CD1c-positive myeloid dendritic cell (primary cell): ENCODE measurements around the gene SUCLG2.

Experiments
- DNase-seq: peaks from one replicate; pipeline ENCODE4 v3.0.0-alpha.2; 2016; ENCODE audit errors: extremely low spot score

The SUCLG2 gene

DNA sequence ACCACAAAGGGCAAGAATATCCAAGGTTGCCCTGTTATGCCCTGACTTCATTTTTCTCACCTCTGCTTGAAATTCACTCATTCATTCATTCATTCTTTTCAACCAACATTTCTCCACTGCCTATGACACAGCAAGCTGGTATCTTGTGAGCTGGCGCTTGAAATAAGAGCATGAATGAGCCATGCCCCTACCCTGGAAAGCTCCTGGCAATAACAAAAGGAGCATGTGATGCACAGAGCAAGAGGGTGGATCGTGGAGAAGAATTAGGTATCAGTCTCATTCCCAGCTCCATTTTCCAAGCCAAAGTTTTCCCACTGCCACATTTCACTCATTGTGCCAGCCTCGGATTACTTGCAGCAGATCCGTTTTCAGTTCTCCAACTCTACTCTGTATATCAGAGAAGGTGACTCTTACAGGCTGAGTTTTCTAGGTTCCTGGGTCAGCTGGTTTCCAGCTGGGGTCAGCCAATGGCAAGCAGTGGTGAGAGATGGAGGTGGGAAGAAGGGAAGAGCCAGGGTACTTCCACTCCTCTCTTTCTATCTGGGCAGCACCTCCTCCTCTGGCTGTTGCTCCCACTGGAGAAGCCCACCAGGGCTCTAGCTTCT is 144.8 kb downstream of the SUCLG2 start:
- no peak for DNase-seq

DNA sequence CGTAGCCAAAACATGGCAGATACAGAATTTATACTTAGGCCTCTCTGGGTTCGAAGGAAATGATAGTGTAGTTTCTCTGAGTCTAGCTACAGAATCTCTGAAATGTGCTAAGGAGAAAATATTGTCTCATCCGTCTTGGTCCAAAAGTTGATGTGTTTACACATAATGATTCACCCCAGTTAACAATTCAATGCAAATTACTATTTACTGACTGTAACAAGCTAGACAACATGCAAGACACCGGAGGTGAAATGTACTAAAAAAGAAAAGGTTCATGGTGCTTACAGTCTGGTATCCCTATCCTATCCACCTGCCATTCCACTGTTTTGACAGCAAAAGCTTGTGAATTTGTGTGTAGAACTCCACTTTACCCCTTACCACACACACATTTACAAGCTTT is 146.8 kb downstream of the SUCLG2 start:
- DNase-seq, result no peak

DNA sequence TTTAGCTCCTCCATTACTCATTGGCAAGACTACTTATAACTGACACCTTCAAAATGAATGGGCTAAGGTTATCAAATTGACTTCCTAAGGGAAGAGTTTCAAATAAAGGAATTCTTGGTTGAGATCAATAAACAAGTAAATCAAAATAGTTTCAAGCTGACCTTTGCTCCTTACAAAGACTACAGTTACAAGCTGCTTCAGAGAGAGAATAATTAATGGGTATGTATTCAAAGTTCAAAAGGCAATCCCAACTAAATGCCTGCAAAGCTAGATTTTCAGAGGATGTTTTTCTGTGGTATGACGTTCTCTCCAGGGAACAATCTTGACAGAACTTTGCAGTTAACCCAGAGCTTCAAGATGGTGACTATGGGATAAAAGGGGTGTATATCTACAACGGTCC is 153.7 kb downstream of the SUCLG2 start:
- no peak for DNase-seq

DNA sequence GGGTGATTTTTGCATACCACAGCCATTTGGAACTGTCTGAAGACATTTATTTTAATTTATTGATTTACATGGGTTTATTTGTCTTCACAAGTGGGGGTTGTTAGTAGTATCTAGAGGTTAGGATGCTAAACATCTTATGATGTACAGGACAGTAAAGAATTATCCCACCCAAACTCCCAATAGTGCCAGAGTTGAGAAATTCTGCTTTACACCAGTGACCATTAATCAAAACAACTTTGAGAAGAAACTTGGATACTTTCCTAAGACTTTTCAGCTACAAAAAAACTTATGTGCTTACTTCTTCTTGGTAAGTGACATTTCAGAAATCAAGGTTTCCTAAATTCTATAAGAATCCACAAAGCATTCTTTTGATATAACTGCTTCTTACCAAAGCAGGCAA is 156.7 kb downstream of the SUCLG2 start:
- DNase-seq, result no peak

DNA sequence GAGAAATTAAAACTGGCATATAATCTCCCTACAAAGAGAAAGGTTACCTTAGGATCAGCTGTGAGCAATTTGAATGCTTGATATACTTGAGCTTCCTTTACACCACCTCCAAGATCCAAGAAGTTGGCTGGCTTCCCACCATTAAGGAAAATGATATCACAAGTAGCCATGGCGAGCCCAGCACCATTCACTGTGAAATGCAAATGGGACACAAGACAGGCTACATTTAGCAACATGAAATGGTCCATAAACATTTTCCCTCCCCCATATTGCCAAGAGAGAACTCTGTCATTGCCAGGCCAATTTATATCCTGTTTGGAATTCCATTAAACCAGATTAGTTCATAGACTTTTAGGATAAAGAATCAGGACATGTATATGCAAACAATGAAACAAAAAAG is 158.7 kb downstream of the SUCLG2 start:
- DNase-seq, result no peak

DNA sequence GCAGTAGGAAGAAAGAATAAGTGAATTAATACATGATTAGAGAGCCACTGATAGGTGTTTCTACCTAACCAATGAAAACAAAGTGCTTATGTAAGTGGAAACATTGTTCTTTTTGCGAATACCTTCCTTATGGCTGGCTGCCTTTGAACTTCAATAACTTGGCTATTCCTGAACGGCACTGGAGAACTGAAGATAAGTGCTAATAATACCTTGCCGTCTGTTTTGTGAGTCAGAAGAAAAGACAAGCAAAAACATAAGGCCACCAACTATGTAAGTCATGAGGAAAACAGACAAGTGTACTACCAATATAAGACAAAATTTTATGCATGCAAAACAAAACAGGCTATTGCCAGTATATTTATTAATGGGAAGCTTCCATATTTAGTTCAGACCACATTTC is 160.6 kb downstream of the SUCLG2 start:
- DNase-seq, result no peak

DNA sequence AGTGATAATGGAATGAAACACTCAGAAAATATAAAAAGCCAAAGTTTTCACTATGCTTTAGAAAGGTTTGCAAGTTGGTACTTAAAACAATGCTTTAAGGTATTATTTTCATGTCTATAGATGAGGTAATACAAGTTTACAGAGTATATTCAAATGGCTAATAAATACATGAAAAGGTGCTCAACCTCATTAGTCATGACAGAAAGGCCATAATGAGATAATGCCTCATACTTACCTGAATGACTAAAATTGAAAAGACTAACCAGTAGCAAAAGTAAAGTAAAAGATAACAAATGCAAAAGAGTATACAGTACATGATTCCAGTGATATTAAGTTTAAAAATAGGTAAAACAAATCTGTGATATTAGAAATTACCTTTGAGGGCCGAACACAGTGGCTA is 163.8 kb downstream of the SUCLG2 start:
- DNase-seq, result no peak

DNA sequence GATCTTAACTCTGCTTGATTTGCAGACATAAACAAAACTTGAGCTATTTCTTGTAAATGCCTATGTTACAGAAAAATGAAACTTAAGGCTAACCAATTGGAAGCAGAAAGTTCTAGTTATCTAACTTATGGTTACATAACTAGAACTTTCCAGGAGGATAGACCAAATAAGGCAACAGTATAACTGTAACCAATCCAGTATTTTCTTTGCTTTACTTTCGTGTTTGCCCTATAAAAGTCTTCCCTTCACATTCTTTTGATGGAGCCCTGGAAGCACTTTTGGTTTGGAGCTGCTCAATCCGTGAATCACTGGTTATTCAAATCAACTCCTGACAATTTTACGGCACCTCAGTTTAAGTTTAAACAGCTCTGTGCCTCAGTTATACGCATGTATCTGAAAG is 164.6 kb downstream of the SUCLG2 start:
- no peak for DNase-seq

DNA sequence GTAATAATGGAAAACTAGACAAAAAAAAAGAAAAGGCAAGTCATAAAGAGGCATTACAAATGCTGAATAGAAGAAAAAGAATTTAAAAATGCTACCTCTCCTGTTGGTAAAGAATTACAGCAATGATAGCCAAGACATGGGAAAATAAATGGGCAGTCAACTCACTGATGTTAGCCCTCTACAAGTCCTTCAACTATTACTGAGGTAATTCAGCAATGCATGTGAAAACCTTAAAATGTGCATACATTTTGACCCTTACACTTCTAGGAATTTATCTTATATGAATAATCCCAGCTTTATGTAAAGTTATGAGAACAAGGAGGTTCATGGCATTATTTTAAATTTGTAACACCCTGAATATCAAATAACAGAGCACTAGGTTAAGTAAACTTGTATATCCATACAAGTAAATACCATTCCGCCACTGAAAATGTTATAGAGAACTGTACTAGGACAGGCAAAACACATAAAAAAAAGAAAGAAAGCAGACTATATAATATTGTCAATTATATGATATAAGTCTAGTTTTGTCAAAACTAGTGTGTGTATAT is 166.8 kb downstream of the SUCLG2 start:
- no peak for DNase-seq

DNA sequence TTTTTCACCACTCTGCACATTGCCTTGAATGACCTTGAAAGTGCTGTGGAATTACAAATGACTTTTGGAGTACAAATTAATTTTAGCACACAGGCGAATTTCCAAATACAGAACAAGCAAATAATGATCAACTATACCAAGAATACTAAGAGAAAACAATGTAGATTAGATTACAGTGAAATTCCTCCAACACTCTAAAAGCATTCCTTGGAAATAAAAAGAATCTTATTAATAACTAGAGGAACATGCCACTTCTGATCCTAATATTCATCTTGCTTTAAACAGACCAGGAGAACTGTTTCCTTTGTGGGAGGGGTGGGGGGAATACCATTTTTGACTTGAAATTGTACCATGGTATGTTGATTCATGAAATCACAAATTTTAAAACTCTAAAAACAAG is 167.5 kb downstream of the SUCLG2 start:
- DNase-seq, result no peak

DNA sequence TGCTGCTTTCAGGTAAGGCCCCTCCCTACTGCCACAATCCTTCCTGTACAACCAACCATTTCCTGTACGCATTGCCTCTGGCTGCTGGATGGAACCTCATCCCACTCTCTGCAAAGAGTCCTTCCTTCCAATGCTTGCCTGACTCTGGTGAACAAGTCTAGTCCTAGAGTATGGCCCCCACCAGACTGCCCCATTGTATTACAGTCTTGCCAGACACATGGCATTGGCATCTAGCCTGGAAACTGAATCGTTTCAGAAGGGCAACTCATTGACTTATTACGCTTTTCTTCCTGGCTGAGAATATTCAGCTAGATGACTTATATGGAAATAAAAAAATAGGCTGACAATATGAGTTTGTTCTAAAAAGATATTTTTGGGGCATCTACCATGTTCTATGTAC is 170.3 kb downstream of the SUCLG2 start:
- DNase-seq, result no peak

DNA sequence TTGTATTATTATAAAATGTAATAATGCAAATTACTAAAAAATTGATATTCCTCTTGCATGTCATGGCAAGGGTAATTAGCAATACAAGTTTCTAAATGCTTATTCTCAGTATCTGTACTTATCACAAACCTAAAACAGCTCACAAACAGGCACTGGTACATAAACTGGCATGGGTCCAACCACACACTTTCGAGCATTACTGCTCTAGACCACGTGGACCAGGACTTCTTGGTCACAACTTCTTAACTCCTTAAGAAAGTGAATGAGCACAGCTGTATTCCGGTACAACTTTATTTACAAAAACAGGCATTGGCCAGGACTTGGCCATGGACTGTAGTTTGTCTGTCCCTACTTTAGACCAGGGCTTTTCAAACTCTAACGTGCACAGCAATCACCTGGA is 173.3 kb downstream of the SUCLG2 start:
- DNase-seq, result no peak

DNA sequence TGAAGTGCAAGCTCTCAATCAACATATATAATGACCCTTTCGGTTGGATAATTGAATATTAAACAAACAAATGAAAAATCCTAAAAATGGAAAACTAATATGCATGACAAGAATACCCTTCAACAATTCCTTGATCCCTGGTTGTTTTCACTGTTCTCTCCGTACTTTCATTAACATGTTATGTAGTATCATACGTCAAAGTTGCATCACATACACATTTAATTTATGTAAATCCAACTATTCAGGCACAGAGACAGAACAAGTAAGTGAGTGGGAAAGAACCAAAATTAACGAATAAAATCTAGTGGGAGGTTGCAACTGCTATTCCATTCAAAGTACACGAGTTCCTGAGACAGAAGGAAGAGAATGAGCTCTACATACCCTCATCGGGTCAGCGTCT is 176.0 kb downstream of the SUCLG2 start:
- no peak for DNase-seq

DNA sequence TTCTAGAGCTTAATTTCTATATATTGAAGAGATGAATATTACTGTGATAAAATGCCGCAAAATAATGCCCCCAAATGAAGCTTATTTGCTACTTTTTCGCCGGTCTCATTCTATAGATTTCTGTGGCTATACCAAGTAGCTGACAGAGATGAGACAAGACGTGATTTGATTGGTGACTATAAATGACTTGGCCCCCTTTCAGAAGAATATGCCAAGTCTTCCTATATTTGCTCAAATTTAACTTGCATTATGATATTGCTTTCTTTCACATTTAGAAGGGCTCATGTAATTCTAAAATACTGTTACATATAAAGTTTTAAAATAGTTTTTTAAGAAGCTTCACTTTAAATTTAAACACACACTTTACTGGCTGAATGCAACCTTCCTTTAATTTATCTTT is 180.1 kb downstream of the SUCLG2 start:
- no peak for DNase-seq

DNA sequence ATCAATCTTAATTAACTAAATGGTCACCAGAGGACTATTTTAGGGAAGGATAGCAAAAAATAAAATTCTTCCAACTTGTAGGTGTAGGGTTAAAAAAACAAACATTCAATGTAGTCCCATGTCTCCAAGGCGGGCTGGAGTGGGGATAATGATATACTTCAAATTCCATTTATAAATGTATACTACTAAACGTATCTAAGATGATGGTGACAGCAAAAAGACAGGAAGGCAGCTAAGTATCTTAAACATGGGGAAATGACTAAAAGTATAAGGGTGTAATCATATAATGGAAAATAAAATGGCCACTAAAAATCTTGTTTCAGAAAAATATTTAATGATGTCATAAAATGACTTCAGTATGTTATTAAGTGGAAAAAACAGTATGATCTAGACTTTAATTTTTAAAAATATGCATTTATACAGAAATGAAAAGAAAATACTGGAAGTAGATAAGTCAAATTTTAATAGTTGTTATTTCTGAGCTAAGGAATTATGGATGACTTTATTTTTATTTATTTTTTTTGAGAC is 181.7 kb downstream of the SUCLG2 start:
- DNase-seq, result no peak

DNA sequence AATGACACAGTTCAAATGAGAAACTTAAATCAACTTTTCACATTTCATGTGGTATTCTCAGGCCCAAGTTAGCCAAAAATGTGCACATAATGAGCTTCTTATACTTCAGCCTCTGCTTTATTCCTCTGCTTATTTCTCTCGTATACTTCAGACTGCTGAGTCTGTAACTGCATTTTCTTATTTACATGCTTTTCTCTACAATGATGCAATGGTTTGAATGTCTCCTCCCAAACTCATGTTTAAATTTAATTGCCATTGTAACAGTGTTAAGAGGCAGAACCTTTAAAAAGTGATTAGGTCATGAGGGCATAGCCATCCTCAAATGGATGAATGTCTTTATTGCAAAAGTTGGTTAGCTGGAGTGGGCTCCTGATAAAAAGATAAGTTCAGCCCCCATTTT is 184.2 kb downstream of the SUCLG2 start:
- DNase-seq, result no peak

DNA sequence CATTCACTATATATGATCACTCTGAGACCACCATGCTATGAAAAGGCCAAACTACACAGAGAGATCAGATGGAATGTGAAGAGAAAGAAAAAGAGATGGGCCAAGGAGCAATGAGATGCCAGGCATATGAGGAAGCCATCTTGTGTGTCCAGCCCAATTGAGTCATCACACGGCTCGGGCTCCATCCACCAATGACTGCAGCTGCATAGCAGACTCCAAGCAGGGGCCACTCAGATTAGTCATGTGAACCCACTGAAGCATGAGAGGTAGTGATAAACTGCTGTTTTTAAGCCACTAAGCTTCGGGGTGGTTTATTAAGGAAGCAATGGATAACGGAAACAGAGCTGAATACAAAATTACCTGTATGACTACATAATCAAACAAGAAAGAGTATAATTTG is 185.9 kb downstream of the SUCLG2 start:
- no peak for DNase-seq

DNA sequence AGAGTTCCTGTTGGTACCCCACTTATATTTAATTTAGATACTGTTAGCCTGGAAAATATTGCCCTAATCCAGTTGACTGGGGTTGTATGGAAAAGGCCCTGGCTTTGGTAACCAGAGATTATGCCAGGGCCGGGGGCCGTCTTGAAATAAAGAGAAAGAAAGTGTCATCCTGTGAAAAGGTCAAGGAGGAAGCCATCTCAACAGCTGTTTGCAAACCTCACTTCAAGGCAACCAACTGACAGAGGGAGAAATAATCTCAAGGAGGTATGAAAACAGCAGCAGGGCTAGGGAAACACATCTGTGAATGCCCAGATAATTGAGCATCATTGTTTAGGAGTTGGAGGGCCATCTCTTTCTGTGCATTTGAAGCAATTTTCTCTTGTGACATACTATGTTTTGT is 190.8 kb downstream of the SUCLG2 start:
- DNase-seq, result no peak

DNA sequence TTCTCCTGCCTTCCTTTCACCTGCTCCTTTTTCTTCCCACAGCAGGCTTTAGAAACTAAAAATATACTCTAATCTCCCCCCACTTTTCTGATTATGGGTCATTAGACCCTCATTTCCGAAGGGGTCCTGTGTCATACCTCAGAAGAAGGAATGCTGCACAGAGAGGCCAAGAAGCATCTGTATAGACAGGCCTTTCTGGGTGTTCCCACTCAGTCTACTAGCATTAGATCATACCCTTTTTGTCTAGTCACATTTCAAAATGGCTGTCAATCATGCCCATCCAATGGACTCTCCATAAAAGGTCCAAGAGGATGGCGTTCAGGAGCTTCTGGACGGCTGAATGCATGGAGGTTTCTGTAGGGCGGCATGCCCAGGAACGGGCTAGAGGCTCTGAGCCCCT is 192.2 kb downstream of the SUCLG2 start:
- DNase-seq, result no peak

DNA sequence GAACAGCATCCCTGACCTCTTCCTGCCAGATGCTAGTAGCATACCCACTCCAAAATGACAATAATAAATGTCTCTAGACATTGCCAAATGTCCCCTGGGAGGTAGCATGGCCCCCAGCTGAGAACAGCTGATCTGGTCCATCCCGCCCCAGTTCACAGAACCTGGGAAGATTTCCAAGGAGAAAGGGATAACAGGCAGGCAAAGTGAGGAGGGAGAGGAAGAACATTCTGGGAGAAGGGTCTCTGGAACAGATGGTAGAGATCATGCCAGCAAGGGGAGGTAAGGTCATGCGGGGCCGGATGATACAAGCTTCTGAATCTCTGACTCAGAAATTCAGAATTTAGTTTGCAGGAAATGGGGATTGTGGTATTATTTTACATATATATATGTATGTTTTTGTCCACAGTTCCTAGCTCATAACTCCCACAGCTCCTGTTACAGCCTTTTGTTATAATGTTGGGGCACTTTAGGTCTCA is 192.7 kb downstream of the SUCLG2 start:
- DNase-seq, result no peak

DNA sequence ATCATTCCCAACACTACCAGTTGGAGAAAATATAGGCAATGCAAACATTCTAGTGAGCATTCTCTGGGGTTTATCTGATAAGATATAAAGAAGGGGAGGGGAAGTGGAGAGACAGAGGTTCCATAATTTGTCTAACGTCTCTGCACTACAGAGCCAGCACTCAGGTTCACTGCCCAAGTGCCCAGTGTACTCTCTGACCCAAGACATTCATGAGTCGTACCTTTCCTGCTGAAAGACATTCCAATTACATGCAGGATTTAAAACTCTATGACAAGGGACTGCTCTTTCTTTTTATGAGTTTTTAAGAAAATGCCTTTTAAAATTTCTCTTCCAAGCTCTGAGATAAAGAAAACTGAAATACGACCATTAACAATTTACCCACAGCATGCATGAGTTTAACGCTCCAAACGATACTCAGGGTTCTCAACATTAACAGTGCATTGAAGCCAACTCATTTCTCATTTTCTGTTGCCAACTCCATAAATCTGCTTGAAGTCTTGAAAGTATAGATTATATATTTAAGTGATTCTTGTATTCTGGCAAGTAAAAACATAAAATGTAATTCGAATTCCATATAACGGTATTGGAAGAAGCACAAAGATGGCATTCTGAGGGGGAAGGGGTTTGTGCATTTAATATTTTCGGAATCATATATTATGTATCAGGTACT is 193.4 kb downstream of the SUCLG2 start:
- DNase-seq, result no peak

DNA sequence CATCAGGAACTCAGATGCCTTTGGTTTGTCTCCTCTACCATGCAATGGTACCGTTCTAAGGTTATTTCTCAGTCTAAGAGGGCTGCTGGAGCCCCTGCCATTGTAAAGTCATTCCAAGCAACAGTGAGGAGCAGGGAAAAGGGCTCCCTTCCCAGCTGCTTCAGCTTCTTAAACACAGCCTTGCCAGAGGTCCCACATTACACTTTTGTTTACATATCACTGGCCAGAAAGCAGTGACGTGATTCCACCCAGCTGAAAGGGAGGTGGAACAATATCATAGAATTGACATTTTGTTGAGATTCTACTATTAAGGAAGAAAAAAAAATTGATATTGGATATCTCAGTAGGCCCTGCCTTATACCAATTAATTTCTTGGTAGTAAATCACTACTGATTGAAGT is 194.6 kb downstream of the SUCLG2 start:
- no peak for DNase-seq

DNA sequence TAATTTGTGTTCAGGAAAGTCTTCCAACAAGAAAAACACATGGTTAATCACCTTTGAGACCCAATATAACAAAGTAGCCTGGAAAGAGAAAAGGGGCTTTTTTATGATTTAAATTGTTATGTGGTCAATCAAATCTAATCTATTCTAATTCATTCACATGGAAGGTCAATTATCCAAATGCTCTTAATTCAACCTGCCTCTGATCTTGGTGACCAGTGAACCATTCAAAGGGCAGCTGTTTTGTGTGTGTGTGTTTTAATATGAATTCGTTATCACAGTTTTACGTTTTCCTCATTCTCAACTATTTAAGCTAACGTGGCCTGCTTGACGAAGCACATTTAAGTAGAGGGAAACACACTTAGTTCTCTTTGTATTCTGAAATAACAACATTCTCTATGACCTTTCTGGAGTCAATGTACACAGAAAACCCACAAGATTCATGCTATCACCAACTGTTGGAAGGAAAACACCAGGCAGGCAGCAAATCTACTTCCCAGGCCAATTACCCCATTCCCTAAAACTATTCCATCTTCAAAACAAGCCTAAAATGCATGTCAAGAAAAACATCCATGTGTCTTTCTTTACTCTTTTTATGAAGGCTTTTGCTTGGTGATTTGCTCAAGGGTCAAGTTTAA is 195.4 kb downstream of the SUCLG2 start:
- DNase-seq, result no peak
